Smooth muscle cell (in vitro differentiated cells): ENCODE measurements around the gene ACSL6. TPM values are rescaled to one million over a fixed set of nuclear protein-coding genes. Genes with fewer than 3 reads are reported as not detected.

Source experiments
- DNase-seq: peaks from one replicate; lab custom pipeline; 2025; ENCODE audit not compliant: unreplicated experiment; lab: John Stamatoyannopoulos, UW
- H2AFZ ChIP-seq: fragments of 200-600 bp; sonication (generic); 2 replicates; pipeline ENCODE4 v1.6.0; 2016; ENCODE audit warnings: antibody characterized with exemption, low read depth, mild to moderate bottlenecking
- H3F3A ChIP-seq: fragments of 200-600 bp; sonication (generic); 2 replicates; pipeline ENCODE4 v1.6.0; 2017; ENCODE audit warnings: antibody characterized with exemption, low read depth
- H3K27ac ChIP-seq: fragments of 200-600 bp; sonication (generic); 2 replicates; pipeline ENCODE4 v1.5.1; 2016; ENCODE audit warnings: low read depth, mild to moderate bottlenecking
- H3K27me3 ChIP-seq: fragments of 200-600 bp; sonication (generic); 2 replicates; pipeline ENCODE4 v1.6.1; 2016; ENCODE audit warnings: low read depth, mild to moderate bottlenecking
- H3K36me3 ChIP-seq: fragments of 200-600 bp; sonication (generic); 2 replicates; pipeline ENCODE4 v1.5.1; 2016; ENCODE audit warnings: low read depth
- H3K4me1 ChIP-seq: fragments of 200-600 bp; sonication (generic); 2 replicates; pipeline ENCODE4 v1.5.1; 2016; ENCODE audit warnings: low read depth
- H3K4me2 ChIP-seq: fragments of 200-600 bp; sonication (generic); 2 replicates; pipeline ENCODE4 v1.6.0; 2016; ENCODE audit warnings: mild to moderate bottlenecking
- H3K4me3 ChIP-seq: fragments of 200-600 bp; sonication (generic); 2 replicates; pipeline ENCODE4 v1.5.1; 2016; ENCODE audit warnings: mild to moderate bottlenecking
- H3K79me2 ChIP-seq: fragments of 200-600 bp; sonication (generic); 2 replicates; pipeline ENCODE4 v1.6.0; 2016; ENCODE audit warnings: low read depth, mild to moderate bottlenecking
- H3K9ac ChIP-seq: fragments of 200-600 bp; sonication (generic); 2 replicates; pipeline ENCODE4 v1.6.0; 2016; ENCODE audit warnings: low read depth
- H3K9me3 ChIP-seq: fragments of 200-600 bp; sonication (generic); replicated peaks from 2 replicates; pipeline ENCODE4 v1.5.1; 2016; ENCODE audit warnings: low read depth
- H4K20me1 ChIP-seq: fragments of 200-600 bp; sonication (generic); 2 replicates; pipeline ENCODE4 v1.6.0; 2016; ENCODE audit warnings: low read depth
- CTCF ChIP-seq: fragments of 200-600 bp; sonication (generic); IDR thresholded peaks from 2 replicates; pipeline ENCODE4 v1.5.1; 2017; ENCODE audit warnings: borderline replicate concordance, mild to moderate bottlenecking, antibody characterized with exemption; ENCODE audit not compliant: insufficient read depth, poor library complexity, severe bottlenecking
- WGBS: methylation state at CpG from one replicate; pipeline ENCODE4 v1.1.7; 2016; ENCODE audit warnings: low lambda C conversion rate; 5-methylcytosine and 5-hydroxymethylcytosine counted together
- polyA plus RNA-seq: library from polyadenylated mRNA; unstranded; fragments of >200 nt; fragmentation: Nextera tagmentation; extraction: Ambion mirVana; gene quantifications from 2 replicates; pipeline ENCODE4 v1.2.1, GENCODE V29; 2016
- total RNA-seq: library from RNA; depleted of rRNA; stranded (reverse); fragments of >200 nt; gene quantifications from 2 replicates; pipeline ENCODE4 v1.2.3, GENCODE V29; 2014

ACSL6 gene
- total and polyA plus RNA-seq, 2 experiments from 2014 or later: not detected

- H2AFZ ChIP-seq: no peak overlapping the region
- H3K4me1 ChIP-seq: no peaks in the 10 kb centered on the region
- 92% methylated on average over 14 of the region's 14 CpGs for WGBS
- no peaks in the 10 kb centered on the region for H3F3A ChIP-seq
- H3K9ac ChIP-seq: no peak overlapping the region
- no peaks in the 10 kb centered on the region for H3K9me3 ChIP-seq
- H3K4me2 ChIP-seq: no peak overlapping the region
- no peak for TF ChIP-seq CTCF
- no peak overlapping the region for H3K4me3 ChIP-seq
- H3K27me3 ChIP-seq: no peaks in the 10 kb centered on the region
- H3K36me3 ChIP-seq: no peaks in the 10 kb centered on the region
- no peak for DNase-seq
- H3K27ac ChIP-seq: no peak overlapping the region
- no peaks in the 10 kb centered on the region for H3K79me2 ChIP-seq
- no peaks in the 10 kb centered on the region for H4K20me1 ChIP-seq
These were observed 45.4 kb upstream of the ACSL6 start for GRCh38 chr5:132056610-132057497.

- TF ChIP-seq CTCF: no peak
- H3K4me2 ChIP-seq: no peak overlapping the region
- no peak for DNase-seq
- no peaks in the 10 kb centered on the region for H3K36me3 ChIP-seq
- H4K20me1 ChIP-seq: no peaks in the 10 kb centered on the region
- no peaks in the 10 kb centered on the region for H3K27me3 ChIP-seq
- H3F3A ChIP-seq: no peaks in the 10 kb centered on the region
- H3K9me3 ChIP-seq: no peaks in the 10 kb centered on the region
- no peaks in the 10 kb centered on the region for H3K4me1 ChIP-seq
- H3K27ac ChIP-seq: no peak overlapping the region
- no peak overlapping the region for H2AFZ ChIP-seq
- 83% methylated on average over 12 of the region's 12 CpGs for WGBS
- no peak overlapping the region for H3K4me3 ChIP-seq
- no peaks in the 10 kb centered on the region for H3K79me2 ChIP-seq
- no peak overlapping the region for H3K9ac ChIP-seq
These were observed 44.6 kb upstream of the ACSL6 start for GRCh38 chr5:132055808-132056609.

GRCh38 chr5:132055441-132055807, 44.0 kb upstream of the ACSL6 start:
- no peak for TF ChIP-seq CTCF
- Histone ChIP-seq H3F3A (no peaks in the 10 kb centered on the region), H3K27ac (no peak overlapping the region), H2AFZ (no peak overlapping the region), H3K79me2 (no peaks in the 10 kb centered on the region), H3K4me3 (no peak overlapping the region), H3K9me3 (no peaks in the 10 kb centered on the region), H3K36me3 (no peaks in the 10 kb centered on the region), H3K27me3 (no peaks in the 10 kb centered on the region), H4K20me1 (no peaks in the 10 kb centered on the region), H3K9ac (no peak overlapping the region), H3K4me1 (no peaks in the 10 kb centered on the region), H3K4me2 (no peak overlapping the region)
- DNase-seq: no peak
- WGBS: 97% methylated on average over 1 of the region's 1 CpG
